H1 (cell line): ENCODE data around the gene SMAP2. TPM values are rescaled to one million over a fixed set of nuclear protein-coding genes. Genes with fewer than 3 reads are reported as not detected.

Source experiments
- CTCF ChIA-PET: fragments of 300-600 bp; sonication (Branson Sonifier 250); formaldehyde crosslinking; loops from one replicate; lab custom pipeline; 2021; ENCODE audit not compliant: partially characterized antibody; lab: Charles Lee
- POLR2A ChIA-PET: fragments of 300-600 bp; sonication (Branson Sonifier 250); formaldehyde crosslinking; loops from one replicate; lab custom pipeline; 2021; ENCODE audit warnings: inconsistent platforms; ENCODE audit not compliant: partially characterized antibody; lab: Charles Lee
- DNase-seq, 2 experiments: peaks; one replicate each; pipeline versions ENCODE4 v3.0.0 to v3.0.0-alpha.2; 2010 to 2022; ENCODE audit warnings: low spot score in 2 of 2, low read depth in 1 of 2, mixed read lengths in 1 of 2
- FAIRE-seq: peaks from 2 replicates; lab custom pipeline; 2011; peaks lifted over from hg19 to GRCh38; lab: Jason Lieb, UNC
- H2AFZ ChIP-seq: 2 replicates; pipeline ENCODE4 v1.8.1; 2012; ENCODE audit warnings: low read length, inconsistent platforms
- H2AK5ac ChIP-seq: 2 replicates; pipeline ENCODE4 v1.6.1; 2013; ENCODE audit warnings: low read depth, low read length
- H2BK120ac ChIP-seq: replicated peaks from 2 replicates; pipeline ENCODE3; 2013; ENCODE audit warnings: low read depth, low read length, inconsistent platforms
- H2BK12ac ChIP-seq: 2 replicates; pipeline ENCODE4 v1.6.1; 2013; ENCODE audit warnings: low read depth, low read length
- H2BK15ac ChIP-seq: 2 replicates; pipeline ENCODE4 v1.6.1; 2013; ENCODE audit warnings: low read length
- H2BK20ac ChIP-seq: 2 replicates; pipeline ENCODE4 v1.6.1; 2013; ENCODE audit warnings: low read length
- H2BK5ac ChIP-seq: 2 replicates; pipeline ENCODE4 v1.6.1; 2013; ENCODE audit warnings: low read depth, low read length
- H3K14ac ChIP-seq: 2 replicates; pipeline ENCODE4 v1.6.1; 2013; ENCODE audit warnings: inconsistent platforms; ENCODE audit not compliant: insufficient read length
- H3K18ac ChIP-seq: 2 replicates; pipeline ENCODE4 v1.6.1; 2013; ENCODE audit warnings: low read length; ENCODE audit errors: extremely low read depth
- H3K23ac ChIP-seq: 2 replicates; pipeline ENCODE4 v1.6.1; 2013; ENCODE audit warnings: inconsistent platforms; ENCODE audit not compliant: insufficient read length
- H3K23me2 ChIP-seq: 2 replicates; pipeline ENCODE4 v1.6.1; 2013; ENCODE audit warnings: low read depth, low read length
- H3K27ac ChIP-seq: 2 replicates; pipeline ENCODE4 v1.6.1; 2011; ENCODE audit warnings: low read depth, low read length, inconsistent platforms
- H3K27me3 ChIP-seq, 4 experiments: replicated peaks in 1 of 4; 1 replicate in 1 of 4; 2 replicates in 3 of 4; pipeline versions ENCODE4 v1.6.1 to v1.8.1; 2011 to 2013; ENCODE audit warnings: low read length in 3 of 4, mild to moderate bottlenecking in 3 of 4, inconsistent platforms in 2 of 4, mixed read lengths in 2 of 4, moderate library complexity in 1 of 4; ENCODE audit not compliant: control insufficient read depth in 3 of 4, insufficient read depth in 3 of 4; ENCODE audit errors: extremely low read depth in 1 of 4
- H3K36me3 ChIP-seq, 4 experiments: 2 replicates each; pipeline versions ENCODE4 v1.6.1 to v1.8.1; 2011 to 2013; ENCODE audit warnings: mild to moderate bottlenecking in 4 of 4, low read length in 3 of 4, moderate library complexity in 2 of 4, control low read depth in 1 of 4, inconsistent platforms in 1 of 4; ENCODE audit not compliant: insufficient read depth in 4 of 4, control insufficient read depth in 2 of 4
- H3K4ac ChIP-seq: replicated peaks from 2 replicates; pipeline ENCODE3; 2013; ENCODE audit warnings: low read length, low read depth, mixed read lengths, inconsistent platforms; ENCODE audit not compliant: insufficient read length
- H3K4me1 ChIP-seq, 4 experiments: replicated peaks in 1 of 4; 1 replicate in 1 of 4; 2 replicates in 3 of 4; pipeline versions ENCODE4 v1.6.1 to v1.8.1; 2011 to 2013; ENCODE audit warnings: low read length in 3 of 4, inconsistent platforms in 2 of 4, mixed read lengths in 1 of 4; ENCODE audit not compliant: insufficient read depth in 4 of 4, control insufficient read depth in 3 of 4
- H3K4me2 ChIP-seq, 2 experiments: 2 replicates each; pipeline versions ENCODE4 v1.6.1 to v1.8.1; 2011 to 2013; ENCODE audit warnings: low read depth in 2 of 2, low read length in 2 of 2, control low read depth in 1 of 2, inconsistent platforms in 1 of 2, mild to moderate bottlenecking in 1 of 2; ENCODE audit not compliant: insufficient read depth in 1 of 2
- H3K4me3 ChIP-seq, 4 experiments: fragments of 200-600, 300-600 bp in 1 of 4; sonication (generic), shearing (Covaris generic), sonication (Bioruptor Twin) in 1 of 4; 2 replicates each; pipeline versions ENCODE4 v1.5.1 to v1.8.1; 2011 to 2016; ENCODE audit warnings: low read length in 4 of 4, low read depth in 3 of 4, control low read depth in 2 of 4, inconsistent platforms in 2 of 4, mild to moderate bottlenecking in 2 of 4, mixed read lengths in 1 of 4, moderate library complexity in 1 of 4; ENCODE audit not compliant: insufficient read depth in 2 of 4; ENCODE audit errors: extremely low read depth in 1 of 4
- H3K56ac ChIP-seq: replicated peaks from 2 replicates; pipeline ENCODE3; 2013; ENCODE audit warnings: low read depth, mild to moderate bottlenecking, mixed read lengths, low read length, inconsistent platforms; ENCODE audit not compliant: insufficient read length
- H3K79me1 ChIP-seq: 2 replicates; pipeline ENCODE4 v1.6.1; 2013; ENCODE audit warnings: low read depth, low read length, control low read depth
- H3K79me2 ChIP-seq, 2 experiments: 2 replicates each; pipeline versions ENCODE4 v1.6.1 to v1.8.1; 2012 to 2013; ENCODE audit warnings: low read length in 2 of 2, mild to moderate bottlenecking in 2 of 2, inconsistent platforms in 1 of 2; ENCODE audit not compliant: insufficient read depth in 2 of 2, control insufficient read depth in 1 of 2
- H3K9ac ChIP-seq, 4 experiments: replicated peaks in 1 of 4; 1 replicate in 1 of 4; 2 replicates in 3 of 4; pipeline versions ENCODE4 v1.6.1 to v1.8.1; 2011 to 2013; ENCODE audit warnings: low read depth in 3 of 4, low read length in 3 of 4, control low read depth in 2 of 4, mild to moderate bottlenecking in 2 of 4, moderate library complexity in 2 of 4, inconsistent platforms in 1 of 4; ENCODE audit errors: extremely low read depth in 1 of 4
- H3K9me3 ChIP-seq, 2 experiments: 2 replicates each; pipeline versions ENCODE4 v1.6.1 to v1.8.1; 2012 to 2013; ENCODE audit warnings: mild to moderate bottlenecking in 2 of 2, moderate library complexity in 2 of 2, control low read depth in 1 of 2, inconsistent platforms in 1 of 2, low read depth in 1 of 2, low read length in 1 of 2, mixed read lengths in 1 of 2; ENCODE audit not compliant: insufficient read depth in 2 of 2
- H4K20me1 ChIP-seq, 2 experiments: replicated peaks in 1 of 2; 2 replicates each; pipeline versions ENCODE3 to v1.8.1; 2011 to 2013; ENCODE audit warnings: inconsistent platforms in 2 of 2, low read length in 2 of 2, mild to moderate bottlenecking in 1 of 2; ENCODE audit not compliant: insufficient read depth in 2 of 2, control insufficient read depth in 1 of 2
- H4K5ac ChIP-seq: 2 replicates; pipeline ENCODE4 v1.6.1; 2013; ENCODE audit warnings: low read length, low read depth, mixed read lengths, inconsistent platforms; ENCODE audit not compliant: insufficient read length
- H4K8ac ChIP-seq: 2 replicates; pipeline ENCODE4 v1.8.0; 2013; ENCODE audit warnings: mild to moderate bottlenecking, moderate library complexity, low read length, inconsistent platforms; ENCODE audit not compliant: insufficient read depth; ENCODE audit errors: extremely low read depth
- H4K91ac ChIP-seq: replicated peaks from 2 replicates; pipeline ENCODE3; 2013; ENCODE audit warnings: low read length, mixed read lengths, inconsistent platforms; ENCODE audit not compliant: insufficient read length
- ASH2L ChIP-seq: fragments of 200-600, 300-600 bp; sonication (generic); IDR thresholded peaks from one replicate; pipeline ENCODE4 v1.7.1; 2017; ENCODE audit warnings: low read length
- BRCA1 ChIP-seq: IDR thresholded peaks from 2 replicates; pipeline ENCODE4 v1.6.1; 2012; ENCODE audit warnings: low read depth, low read length, improper control_type of control experiment
- CREB1 ChIP-seq: IDR thresholded peaks from 2 replicates; pipeline ENCODE4 v1.6.1; 2012; ENCODE audit warnings: inconsistent platforms
- EZH2 ChIP-seq: fragments of 200-600 bp; sonication (generic); IDR thresholded peaks from 2 replicates; pipeline ENCODE4 v1.7.1; 2012; ENCODE audit warnings: low read depth, mild to moderate bottlenecking, moderate library complexity, low read length, inconsistent platforms; ENCODE audit not compliant: severe bottlenecking
- GTF2F1 ChIP-seq: IDR thresholded peaks from 2 replicates; pipeline ENCODE4 v1.6.1; 2012; ENCODE audit warnings: low read depth, low read length, improper control_type of control experiment, borderline replicate concordance
- KDM5A ChIP-seq: fragments of 200-600 bp; IDR thresholded peaks from 2 replicates; pipeline ENCODE4 v1.7.1; 2012; ENCODE audit warnings: mild to moderate bottlenecking, low read length, inconsistent platforms, mixed read lengths
- MAX ChIP-seq: IDR thresholded peaks from 2 replicates; pipeline ENCODE4 v1.6.1; 2012; ENCODE audit warnings: inconsistent platforms
- SIN3A ChIP-seq, 2 experiments: IDR thresholded peaks in 1 of 2; conservative IDR thresholded peaks in 1 of 2; 2 replicates each; pipeline ENCODE4 v1.6.1; 2011 to 2012; ENCODE audit warnings: low read length in 2 of 2, improper control_type of control experiment in 1 of 2, low read depth in 1 of 2, mild to moderate bottlenecking in 1 of 2
- SIRT6 ChIP-seq: IDR thresholded peaks from one replicate; pipeline ENCODE4 v1.7.1; 2012; ENCODE audit warnings: low read length, inconsistent platforms
- SP2 ChIP-seq: IDR thresholded peaks from 2 replicates; pipeline ENCODE4 v1.6.1; 2012; ENCODE audit warnings: mild to moderate bottlenecking, low read length, inconsistent platforms
- TAF7 ChIP-seq: optimal IDR thresholded peaks from 2 replicates; pipeline ENCODE3; 2011; ENCODE audit warnings: low read depth, mild to moderate bottlenecking, inconsistent platforms, low read length, moderate library complexity, borderline replicate concordance
- TCF12 ChIP-seq: IDR thresholded peaks from 2 replicates; pipeline ENCODE4 v1.6.1; 2011; ENCODE audit warnings: low read depth, mild to moderate bottlenecking, low read length
- TEAD4 ChIP-seq: IDR thresholded peaks from 2 replicates; pipeline ENCODE4 v1.6.1; 2012; ENCODE audit warnings: low read depth, low read length, inconsistent platforms, mixed read lengths
- WGBS, 2 experiments: shearing (Covaris generic) in 1 of 2; methylation state at CpG; one replicate each; pipeline versions ENCODE4 v1.1.6 to v1.1.7; 2013 to 2015; ENCODE audit warnings: low lambda C conversion rate in 2 of 2, mixed read lengths in 2 of 2, inconsistent platforms in 1 of 2, low coverage in 1 of 2, missing lambda C conversion rate in 1 of 2; ENCODE audit not compliant: insufficient replicate concordance in 2 of 2, insufficient coverage in 1 of 2, insufficient read length in 1 of 2; ENCODE audit errors: extremely low coverage in 1 of 2, missing lambda C conversion rate in 1 of 2; 5-methylcytosine and 5-hydroxymethylcytosine counted together
- polyA plus RNA-seq, 7 experiments: library from polyadenylated mRNA; depleted of rRNA in 3 of 7; stranded (reverse) in 5 of 7; unstranded in 2 of 7; fragments of >200 nt in 5 of 7; fragments of 200-250 nt in 2 of 7; gene quantifications; 1 replicate in 5 of 7; 2 replicates in 1 of 7; 4 replicates in 1 of 7; pipeline versions ENCODE4 v1.2.1 to v1.2.3, GENCODE V29; 2011 to 2013; ENCODE audit warnings: missing spikeins in 2 of 7, mixed read lengths in 2 of 7
- total RNA-seq: library from RNA; stranded (reverse); fragmentation: NEBNext Ultra II Directional; extraction: Animal tissue kit (Norgen Biotek cat#: 25700); gene quantifications from 2 replicates; pipeline ENCODE4 v1.2.1, GENCODE V29; 2021

Gene SMAP2
- total and polyA plus RNA-seq, 2 of the 8 experiments (the other 6 are each of a cell fraction or from before 2014, with no cell fraction given), result 4.3 to 5.5 TPM

- Histone ChIP-seq H3K23me2 (no peaks in the 10 kb centered on the region; the same call in 1 of the 2 replicates), H3K36me3 (no peaks in the 10 kb centered on the region), H3K14ac (no peak overlapping the region), H3K27ac (no peak overlapping the region), H3K79me1 (no peaks in the 10 kb centered on the region), H3K9me3 (no peaks in the 10 kb centered on the region), H3K4me2 (no peak overlapping the region), H3K56ac (no peak overlapping the region), H3K4me3 (no peak overlapping the region), H4K91ac (no peak overlapping the region), H2BK20ac (no peak overlapping the region), H2AFZ (no peak overlapping the region), H3K18ac (no peak overlapping the region), H3K9ac (no peak overlapping the region; a peak in 1 of 7 replicates), H3K4me1 (peaks cover 0 to 3% (median under 1%) of the 10 kb centered on the region in 4 experiments; a peak in 1 of 7 replicates), H3K79me2 (no peaks in the 10 kb centered on the region; a peak in 1 of 4 replicates), H2BK15ac (no peak overlapping the region), H3K27me3 (no peaks in the 10 kb centered on the region), H4K8ac (no peak overlapping the region), H4K20me1 (no peaks in the 10 kb centered on the region), H2AK5ac (no peak overlapping the region), H2BK120ac (no peak overlapping the region), H3K4ac (no peak overlapping the region), H3K23ac (no peak overlapping the region), H2BK12ac (no peak overlapping the region), H4K5ac (no peak overlapping the region), H2BK5ac (no peak overlapping the region)
- DNase-seq (no peak), FAIRE-seq (no peak)
- WGBS, 2 experiments, result 85% methylated on average over 7 of the region's 7 CpGs; no CpG with 5 or more reads in 1 of the 2 experiments
- ChIA-PET POLR2A (no interaction called here), CTCF (interaction anchor here (1.2 to 2.7 kb wide), 3 partner anchors 18 to 66 kb away, joined by 5 to 7 read pairs (median 5); partner anchors contain the start of gene COL9A2)
- no peak for TF ChIP-seq TEAD4
- no peak for TF ChIP-seq KDM5A
- no peak for TF ChIP-seq SP2
- TF ChIP-seq SIRT6, result no peak
- TF ChIP-seq BRCA1, result no peak
- TF ChIP-seq TAF7, result no peak
- no peak for TF ChIP-seq ASH2L
- no peak for TF ChIP-seq MAX
- no peak for TF ChIP-seq SIN3A (conservative IDR thresholded peaks at IDR 0.05 in 1 of 2, IDR thresholded peaks at IDR 0.05 in 1 of 2; ENCODE audit: low read depth in 1 of 2, low read length in 2 of 2)
- TF ChIP-seq EZH2, result no peak
- no peak for TF ChIP-seq GTF2F1
- no peak for TF ChIP-seq CREB1
- no peak for TF ChIP-seq TCF12
These were observed 8.0 kb downstream of the SMAP2 start for GRCh38 chr1:40381268-40382107.
